Measurements from ENCODE around the gene TMEM200B.
"Not testable (repeated sequence)": the region's sequence is repeated elsewhere in the genome, so short reads cannot be mapped to it uniquely, and the experiment has no call there.

TMEM200B gene

GRCh38 chr1:29133861-29134694 is 10.4 kb upstream of the TMEM200B start:
- DNase-seq (ENCODE audit: low read depth), result no peak

- not testable (repeated sequence) for DNase-seq (ENCODE audit: low read depth)
Observed at GRCh38 chr1:29131056-29131455, 7.4 kb upstream of the TMEM200B start.

DNA sequence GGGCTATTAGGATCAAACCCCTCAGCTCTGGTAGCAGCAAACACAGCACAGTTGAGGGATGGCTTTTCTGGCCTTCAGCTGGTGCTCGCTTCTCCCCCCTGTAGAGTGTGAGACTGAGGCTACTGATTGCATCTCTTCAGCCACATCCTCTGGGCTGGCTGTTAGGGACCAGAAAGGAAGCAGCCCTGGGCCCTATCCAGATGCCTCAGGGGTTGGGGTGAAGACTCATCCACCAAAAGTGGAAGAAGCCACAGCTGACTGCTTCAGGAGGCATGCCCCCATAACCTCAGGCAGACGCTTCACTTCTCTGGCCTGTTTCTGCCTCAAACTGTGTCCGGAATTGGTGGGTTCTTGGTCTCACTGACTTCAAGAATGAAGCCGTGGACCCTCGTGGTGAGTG is 6.2 kb upstream of the TMEM200B start:
- no peak for DNase-seq (ENCODE audit: low read depth)

DNA sequence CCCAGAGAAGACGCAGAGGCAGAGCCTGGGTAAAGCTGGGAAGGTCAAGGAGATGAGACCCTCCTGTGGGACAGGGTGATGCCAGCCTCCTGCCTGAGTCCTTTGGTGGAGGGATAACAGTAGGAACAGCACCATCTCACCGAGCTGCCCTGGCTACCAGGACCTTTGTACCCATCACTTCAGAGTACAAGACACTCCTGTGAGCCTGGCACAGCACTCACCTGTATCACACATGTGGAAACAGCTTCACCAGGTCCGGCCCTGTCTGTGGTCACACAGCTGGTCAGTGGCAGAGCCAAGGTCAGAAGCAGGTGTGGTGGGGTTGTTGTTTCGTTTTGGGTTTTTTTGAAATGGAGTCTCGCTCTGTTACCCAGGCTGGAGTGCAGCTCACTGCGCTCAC is 5.0 kb upstream of the TMEM200B start:
- DNase-seq (ENCODE audit: low read depth), result no peak

DNA sequence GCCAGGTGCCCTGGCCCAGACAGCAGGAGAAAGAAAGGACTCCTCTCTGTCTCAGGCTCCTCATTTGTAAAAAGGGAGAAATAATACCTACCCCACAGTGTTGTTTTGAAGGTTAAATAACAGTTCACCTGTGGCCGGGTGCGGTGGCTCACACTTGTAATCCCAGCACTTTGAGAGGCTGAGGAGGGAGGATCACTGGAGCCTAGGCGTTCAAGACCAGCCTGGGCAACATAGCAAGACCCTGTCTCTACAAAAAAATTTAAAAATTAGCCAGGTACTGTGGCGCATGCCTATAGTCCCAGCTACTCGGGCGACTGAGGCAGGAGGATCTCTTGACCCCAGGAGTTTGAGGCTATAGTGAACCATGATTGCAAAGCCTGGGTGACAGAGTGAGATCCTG is 2.5 kb upstream of the TMEM200B start:
- no peak for DNase-seq (ENCODE audit: low read depth)

DNA sequence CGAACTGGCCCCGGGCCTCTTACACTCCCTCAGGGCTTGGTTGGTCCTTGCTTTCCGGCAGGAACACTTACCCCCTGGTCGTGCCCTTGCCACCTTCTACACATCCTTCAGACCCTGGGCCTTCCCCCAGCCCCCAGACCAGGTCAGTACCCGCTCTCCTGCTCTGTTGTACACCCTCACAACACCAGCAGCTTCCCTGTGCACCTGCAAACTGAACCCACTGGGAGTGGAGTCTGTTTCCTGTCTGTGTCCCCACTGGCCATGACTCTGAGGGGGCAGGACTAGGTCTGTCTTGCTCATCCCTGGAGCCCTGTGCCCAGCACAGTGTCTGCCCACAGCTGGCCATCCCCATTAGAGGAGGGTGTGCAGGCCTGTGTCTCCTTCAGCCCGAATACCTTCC is 2.1 kb upstream of the TMEM200B start:
- DNase-seq (ENCODE audit: low read depth), result no peak

- DNase-seq (ENCODE audit: low read depth), result no peak
Observed at GRCh38 chr1:29125237-29125641, 1.5 kb upstream of the TMEM200B start.

GRCh38 chr1:29124366-29125236 is 898 bp upstream of the TMEM200B start:
- DNase-seq (ENCODE audit: low read depth), result peak; percentile 19

DNA sequence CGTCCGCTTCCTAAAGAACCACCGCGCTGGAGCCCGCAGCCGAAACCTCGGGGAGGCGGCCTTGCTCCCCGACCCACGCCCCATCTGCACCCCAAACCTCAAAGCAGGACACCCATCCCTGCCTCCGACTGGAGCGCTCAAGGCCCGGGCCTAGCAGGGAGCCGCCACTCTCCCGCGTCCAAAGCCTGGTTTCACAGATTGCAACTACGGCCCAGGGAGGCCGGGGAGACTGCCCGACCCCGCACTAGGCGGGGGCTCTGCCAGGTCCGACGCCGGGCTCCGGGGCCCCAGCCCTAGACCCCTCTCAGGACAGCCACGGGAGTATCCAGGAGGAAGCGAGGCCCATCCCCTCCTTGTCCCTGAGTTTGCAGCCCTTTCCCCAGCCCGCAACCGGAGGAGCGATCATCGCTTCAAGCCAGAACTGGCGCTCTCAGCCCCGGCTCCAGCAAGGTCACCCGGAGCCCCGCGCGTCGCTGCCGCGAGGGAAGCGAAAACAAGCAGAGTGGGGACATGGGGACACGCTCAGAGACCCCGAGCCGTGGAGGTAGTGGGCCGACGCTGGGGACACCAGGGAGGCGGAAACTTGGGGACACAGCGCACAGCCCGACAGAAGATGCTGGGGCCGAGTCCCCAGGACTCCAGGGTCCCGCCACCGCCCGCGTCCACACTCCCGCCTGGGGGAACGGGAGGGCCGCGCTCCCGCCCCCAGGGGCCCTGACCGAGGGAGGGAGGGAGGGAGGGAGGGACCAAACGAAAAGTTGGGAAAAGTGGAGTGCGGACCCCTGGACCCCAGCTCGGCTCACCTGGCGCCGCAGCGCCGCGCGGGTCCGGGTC is 433 bp downstream of the TMEM200B start:
- DNase-seq (ENCODE audit: low read depth), result no peak

GRCh38 chr1:29122682-29123052 is 1.0 kb downstream of the TMEM200B start:
- DNase-seq (ENCODE audit: low read depth), result no peak

GRCh38 chr1:29121936-29122681 is 1.6 kb downstream of the TMEM200B start:
- DNase-seq (ENCODE audit: low read depth), result no peak

DNA sequence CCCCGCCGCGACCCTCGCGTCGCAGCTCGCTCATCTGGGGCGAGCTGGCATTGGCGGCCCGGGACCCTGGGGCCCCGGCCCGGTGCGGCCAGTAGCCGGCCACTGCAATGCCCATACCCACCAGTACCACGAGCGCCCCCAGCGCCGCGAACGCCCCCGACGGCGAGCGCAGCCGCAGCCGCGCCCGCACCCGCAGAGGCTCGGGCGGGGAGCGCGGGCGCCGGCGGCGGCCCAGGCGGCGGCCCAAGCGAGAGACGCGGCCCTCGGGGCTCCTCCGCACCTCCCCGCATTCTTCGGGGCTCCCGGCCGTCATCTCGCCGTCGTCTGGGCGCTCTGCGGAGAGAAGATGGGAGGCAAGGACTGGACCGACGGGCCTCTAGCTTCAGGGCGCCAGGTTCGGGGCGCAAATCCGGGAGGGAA is 2.2 kb downstream of the TMEM200B start:
- no peak for DNase-seq (ENCODE audit: low read depth)

DNA sequence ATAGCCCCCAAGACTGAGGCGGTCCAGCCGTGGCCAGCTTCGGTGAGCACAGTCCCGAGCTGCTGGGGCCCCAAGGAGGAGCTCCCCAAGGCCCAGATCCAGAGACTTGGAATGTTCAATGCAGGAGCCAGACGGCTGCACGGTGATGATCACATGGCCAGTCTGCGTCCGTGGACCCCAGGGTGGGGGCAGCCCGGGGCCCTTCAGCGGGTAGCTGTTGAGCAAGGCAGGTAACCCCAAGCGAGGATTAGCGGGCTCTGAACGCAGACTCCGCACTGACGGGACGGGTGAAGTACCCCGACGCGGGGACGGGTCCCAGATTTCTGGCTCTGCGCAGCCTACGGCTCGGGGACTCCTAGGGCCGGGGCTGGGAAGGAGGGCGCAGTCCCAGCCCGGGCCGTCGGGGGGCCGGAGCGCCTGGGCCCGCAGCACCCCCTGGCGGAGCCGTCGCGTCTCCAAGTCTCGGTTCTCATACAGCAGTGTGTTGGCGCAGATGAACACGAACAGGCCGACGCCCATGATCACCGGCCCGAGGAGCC is 2.7 kb downstream of the TMEM200B start:
- DNase-seq (ENCODE audit: low read depth), result peak; percentile 36

DNA sequence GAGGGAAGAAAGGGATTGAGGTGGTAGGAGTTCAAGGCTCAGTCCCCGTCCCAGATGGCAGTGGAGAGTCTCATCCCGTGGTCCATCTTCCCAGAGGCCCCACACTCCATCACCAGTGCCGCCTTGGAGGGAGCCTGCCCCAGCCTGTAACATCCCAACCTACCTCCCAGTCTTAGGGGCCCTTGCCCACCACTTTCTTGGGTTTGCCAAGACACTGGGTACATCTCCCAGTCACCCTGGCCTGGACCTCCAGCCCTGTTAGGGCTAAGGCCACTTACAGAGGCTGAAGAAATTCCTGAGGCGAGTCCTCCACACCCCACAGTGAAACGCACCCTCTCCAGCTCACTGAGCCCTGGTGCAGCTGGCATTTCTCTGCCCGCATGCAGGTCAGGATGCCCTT is 3.3 kb downstream of the TMEM200B start:
- no peak for DNase-seq (ENCODE audit: low read depth)

DNA sequence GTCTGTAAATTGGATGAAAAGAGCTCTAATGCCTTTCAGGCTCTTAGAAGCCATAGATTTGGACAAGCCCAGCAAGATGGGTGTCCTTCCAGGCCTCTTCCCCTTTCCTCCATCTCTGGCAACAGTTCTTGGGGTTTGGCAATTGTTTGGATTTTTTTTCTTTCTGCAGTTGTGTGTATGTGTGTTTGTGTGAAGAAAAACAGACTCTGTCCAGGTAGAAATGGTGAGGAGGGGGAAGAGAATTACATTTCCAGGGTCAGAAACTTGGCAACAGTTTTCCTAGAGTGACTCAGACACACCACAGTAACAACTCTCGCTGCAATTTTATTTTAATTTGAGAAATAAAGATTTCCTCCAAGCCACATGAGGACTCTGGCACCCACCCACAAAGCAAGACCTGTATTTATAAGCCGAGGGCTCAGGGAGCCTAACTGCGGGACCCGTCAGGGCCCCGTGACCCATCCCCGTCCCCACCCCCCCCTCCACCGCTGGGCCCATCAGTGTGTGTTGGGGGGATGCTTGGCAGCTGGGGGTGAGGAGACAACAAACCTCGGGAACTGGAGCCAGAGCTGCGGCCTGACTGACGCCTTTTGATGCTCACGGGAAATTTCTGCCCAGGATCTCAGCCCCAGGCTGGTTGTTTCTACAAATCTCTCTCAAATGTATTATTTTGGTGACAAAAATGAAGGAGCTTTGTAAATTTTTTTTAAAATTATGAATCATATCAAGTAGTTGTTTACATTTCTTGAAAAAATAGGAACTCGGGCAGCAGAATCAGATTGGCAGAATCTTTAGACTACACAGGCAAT is 4.4 kb downstream of the TMEM200B start:
- no peak for DNase-seq (ENCODE audit: low read depth)

GRCh38 chr1:29117381-29117780 is 6.3 kb downstream of the TMEM200B start:
- DNase-seq (ENCODE audit: low read depth), result no peak

- no peak for DNase-seq (ENCODE audit: low read depth)
Observed at GRCh38 chr1:29114654-29115053, 9.0 kb downstream of the TMEM200B start.

DNA sequence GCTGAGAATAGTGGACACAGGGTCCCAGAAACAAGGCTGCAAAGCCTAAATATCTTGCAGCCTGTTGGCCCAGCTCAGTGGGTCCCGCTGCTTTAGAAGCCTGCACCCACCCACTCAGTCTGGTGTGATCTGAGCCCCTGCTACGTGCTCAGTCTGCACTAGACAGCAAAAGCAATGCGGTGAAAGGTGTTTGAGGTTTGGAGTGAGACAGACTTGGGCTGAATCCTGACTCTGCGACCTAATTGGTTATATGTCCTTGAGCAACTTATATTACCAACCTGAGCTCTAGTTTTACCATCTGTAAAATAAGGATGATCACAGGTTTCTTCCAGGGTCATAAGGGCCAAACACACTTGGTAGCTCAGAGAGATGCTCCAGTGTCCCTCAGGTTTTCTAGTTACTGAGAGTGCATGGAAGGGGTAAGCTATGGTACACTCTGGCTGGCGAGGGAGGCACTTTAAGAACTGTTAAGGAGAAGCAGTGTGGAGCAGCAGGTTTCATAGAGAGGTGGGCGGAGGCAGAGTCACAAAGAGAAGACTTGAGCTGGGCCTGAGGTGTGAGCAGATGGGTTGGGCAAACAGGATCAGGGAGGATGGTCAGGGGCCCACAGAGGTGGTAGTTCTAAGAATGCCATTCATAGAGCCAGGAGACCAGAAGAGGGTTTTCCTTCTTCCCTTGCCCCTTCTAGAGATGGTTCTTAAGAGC is 10.1 kb downstream of the TMEM200B start:
- no peak for DNase-seq (ENCODE audit: low read depth)

GRCh38 chr1:29112705-29113412 is 10.8 kb downstream of the TMEM200B start:
- no peak for DNase-seq (ENCODE audit: low read depth)

Data from stimulated activated CD4-positive, alpha-beta T cell treated with anti-CD3 and anti-CD28 coated beads, Interleukin-2, amount 100 ng/mL, for 4 hours (primary cell).